IMR-90 (cell line): ENCODE data around the gene CDK14. TPM values are rescaled to one million over a fixed set of nuclear protein-coding genes. Genes with fewer than 3 reads are reported as not detected.

Source experiments
- ATAC-seq: fragments of 200-7000 bp; cut with Tn5 transposase; 2 replicates; pipeline ENCODE4 v1.9.1; 2020; ENCODE audit warnings: low read depth, mild to moderate bottlenecking, moderate library complexity
- BruUV-seq: library from RNA; stranded (reverse); fragments of 400-500 nt; replicated peaks from 2 replicates; lab custom pipeline; 2021; lab: Mats Ljungman, UMichigan
- CTCF ChIA-PET: fragments of 300-600 bp; formaldehyde crosslinking; extraction: SDS; loops from one replicate; lab custom pipeline; 2021; ENCODE audit warnings: antibody characterized with exemption; lab: Yijun Ruan, JAX
- POLR2A ChIA-PET: fragments of 300-600 bp; sonication (Branson Sonifier 250); formaldehyde crosslinking; loops from one replicate; lab custom pipeline; 2022; ENCODE audit warnings: antibody characterized with exemption; ENCODE audit not compliant: unreplicated experiment; lab: Charles Lee
- DNase-seq: peaks from one replicate; pipeline ENCODE4 v3.0.0; 2013
- H2AFZ ChIP-seq: replicated peaks from 2 replicates; pipeline ENCODE3; 2013; ENCODE audit warnings: low read length, mild to moderate bottlenecking; ENCODE audit not compliant: poor library complexity
- H2AK5ac ChIP-seq: 2 replicates; pipeline ENCODE4 v1.6.1; 2013; ENCODE audit warnings: low read depth, low read length, inconsistent platforms
- H2AK9ac ChIP-seq: replicated peaks from 2 replicates; pipeline ENCODE3; 2013; ENCODE audit warnings: mild to moderate bottlenecking, low read depth, low read length, moderate library complexity; ENCODE audit not compliant: poor library complexity
- H2BK120ac ChIP-seq: 2 replicates; pipeline ENCODE4 v1.6.1; 2013; ENCODE audit warnings: low read depth, low read length, inconsistent platforms
- H2BK15ac ChIP-seq: 3 replicates; pipeline ENCODE4 v1.6.1; 2013; ENCODE audit warnings: low read depth, low read length, inconsistent platforms
- H2BK20ac ChIP-seq: 2 replicates; pipeline ENCODE4 v1.6.1; 2013; ENCODE audit warnings: low read depth, mild to moderate bottlenecking, inconsistent platforms, low read length, moderate library complexity
- H2BK5ac ChIP-seq: 2 replicates; pipeline ENCODE4 v1.6.1; 2013; ENCODE audit warnings: mild to moderate bottlenecking, low read depth, low read length, inconsistent platforms; ENCODE audit not compliant: poor library complexity, severe bottlenecking
- H3K14ac ChIP-seq: replicated peaks from 2 replicates; pipeline ENCODE4 v1.6.1; 2013; ENCODE audit warnings: low read depth, low read length, inconsistent platforms
- H3K18ac ChIP-seq: 2 replicates; pipeline ENCODE4 v1.6.1; 2013; ENCODE audit warnings: low read depth, low read length, control low read depth
- H3K23ac ChIP-seq: 2 replicates; pipeline ENCODE4 v1.6.1; 2013; ENCODE audit warnings: low read depth, low read length, inconsistent platforms
- H3K27ac ChIP-seq: 2 replicates; pipeline ENCODE4 v1.5.1; 2013; ENCODE audit warnings: mild to moderate bottlenecking, control low read depth, low read length; ENCODE audit not compliant: insufficient read depth
- H3K27me3 ChIP-seq: 2 replicates; pipeline ENCODE4 v1.6.1; 2013; ENCODE audit warnings: low read length; ENCODE audit not compliant: control insufficient read depth, insufficient read depth
- H3K36me3 ChIP-seq: 2 replicates; pipeline ENCODE4 v1.6.1; 2013; ENCODE audit warnings: low read length, mixed read lengths; ENCODE audit not compliant: control insufficient read depth, insufficient read depth
- H3K4ac ChIP-seq: 2 replicates; pipeline ENCODE4 v1.6.1; 2013; ENCODE audit warnings: low read depth, low read length, inconsistent platforms
- H3K4me1 ChIP-seq: 2 replicates; pipeline ENCODE4 v1.6.1; 2013; ENCODE audit warnings: low read length, mixed read lengths; ENCODE audit not compliant: control insufficient read depth, insufficient read depth
- H3K4me2 ChIP-seq: 2 replicates; pipeline ENCODE4 v1.6.1; 2013; ENCODE audit warnings: low read depth, mild to moderate bottlenecking, control low read depth, low read length, moderate library complexity
- H3K4me3 ChIP-seq: 2 replicates; pipeline ENCODE4 v1.5.1; 2013; ENCODE audit warnings: low read depth, mild to moderate bottlenecking, control low read depth, low read length, moderate library complexity; ENCODE audit not compliant: insufficient read depth
- H3K56ac ChIP-seq: 2 replicates; pipeline ENCODE4 v1.6.1; 2013; ENCODE audit warnings: low read length, inconsistent platforms; ENCODE audit not compliant: insufficient read depth; ENCODE audit errors: extremely low read depth
- H3K79me1 ChIP-seq, 2 experiments: 2 replicates each; pipeline ENCODE4 v1.6.1; 2013; ENCODE audit warnings: low read length in 2 of 2, inconsistent platforms in 1 of 2, low read depth in 1 of 2
- H3K9ac ChIP-seq: 2 replicates; pipeline ENCODE4 v1.6.1; 2013; ENCODE audit warnings: low read depth, low read length, control low read depth
- H3K9me1 ChIP-seq: 2 replicates; pipeline ENCODE4 v1.6.1; 2013; ENCODE audit warnings: low read length, inconsistent platforms; ENCODE audit not compliant: insufficient read depth
- H3K9me3 ChIP-seq: 2 replicates; pipeline ENCODE4 v1.6.1; 2013; ENCODE audit warnings: low read length; ENCODE audit not compliant: control insufficient read depth, insufficient read depth
- H4K20me1 ChIP-seq: 2 replicates; pipeline ENCODE4 v1.6.1; 2013; ENCODE audit warnings: low read length, inconsistent platforms; ENCODE audit not compliant: insufficient read depth
- H4K5ac ChIP-seq: 2 replicates; pipeline ENCODE4 v1.6.1; 2013; ENCODE audit warnings: mild to moderate bottlenecking, low read depth, low read length, control low read depth
- H4K8ac ChIP-seq, 2 experiments: 2 replicates each; pipeline ENCODE4 v1.6.1; 2013; ENCODE audit warnings: low read depth in 2 of 2, low read length in 2 of 2, control low read depth in 1 of 2, inconsistent platforms in 1 of 2
- H4K91ac ChIP-seq: 2 replicates; pipeline ENCODE4 v1.6.1; 2013; ENCODE audit warnings: low read depth, low read length, inconsistent platforms; ENCODE audit not compliant: insufficient read depth
- BHLHE40 ChIP-seq: fragments of 150-350 bp; IDR thresholded peaks from 2 replicates; pipeline ENCODE4 v1.6.1; 2016; ENCODE audit warnings: mild to moderate bottlenecking, low read depth, low read length
- CEBPB ChIP-seq: IDR thresholded peaks from 2 replicates; pipeline ENCODE4 v1.6.1; 2012; ENCODE audit warnings: low read depth, low read length, improper control_type of control experiment
- CHD1 ChIP-seq: IDR thresholded peaks from 2 replicates; pipeline ENCODE4 v1.6.1; 2012; ENCODE audit warnings: low read depth, low read length, improper control_type of control experiment
- FOS ChIP-seq: fragments of 150-350 bp; IDR thresholded peaks from 2 replicates; pipeline ENCODE4 v1.6.1; 2016; ENCODE audit warnings: low read depth, low read length
- MAFK ChIP-seq: IDR thresholded peaks from 2 replicates; pipeline ENCODE4 v1.6.1; 2012; ENCODE audit warnings: low read depth, low read length, improper control_type of control experiment
- MAZ ChIP-seq: IDR thresholded peaks from 2 replicates; pipeline ENCODE4 v1.6.1; 2012; ENCODE audit warnings: low read depth, mild to moderate bottlenecking, low read length, improper control_type of control experiment, moderate library complexity, borderline replicate concordance
- MXI1 ChIP-seq: IDR thresholded peaks from 2 replicates; pipeline ENCODE4 v1.6.1; 2012; ENCODE audit warnings: low read depth, mild to moderate bottlenecking, low read length, moderate library complexity, borderline replicate concordance
- NFE2L2 ChIP-seq: fragments of 150-350 bp; IDR thresholded peaks from 2 replicates; pipeline ENCODE4 v1.6.1; 2016; ENCODE audit warnings: low read depth, mild to moderate bottlenecking, low read length
- POLR2A ChIP-seq: IDR thresholded peaks from 2 replicates; pipeline ENCODE4 v1.6.1; 2012; ENCODE audit warnings: mild to moderate bottlenecking, low read depth, low read length
- RAD21 ChIP-seq: IDR thresholded peaks from 2 replicates; pipeline ENCODE4 v1.6.1; 2012; ENCODE audit warnings: low read length, improper control_type of control experiment
- RCOR1 ChIP-seq: IDR thresholded peaks from 2 replicates; pipeline ENCODE4 v1.6.1; 2012; ENCODE audit warnings: mild to moderate bottlenecking, low read length, improper control_type of control experiment; ENCODE audit not compliant: insufficient replicate concordance
- RFX5 ChIP-seq: IDR thresholded peaks from 2 replicates; pipeline ENCODE4 v1.8.0; 2012; ENCODE audit warnings: low read depth, mild to moderate bottlenecking, low read length, moderate library complexity
- SMC3 ChIP-seq: fragments of 150-350 bp; IDR thresholded peaks from 2 replicates; pipeline ENCODE4 v1.6.1; 2016; ENCODE audit warnings: low read depth, mild to moderate bottlenecking, antibody characterized with exemption, low read length, moderate library complexity
- WGBS, 2 experiments: methylation state at CpG; one replicate each; pipeline versions ENCODE4 v1.1.5 to v1.1.7; 2013; ENCODE audit warnings: missing lambda C conversion rate in 2 of 2; ENCODE audit not compliant: insufficient read length in 1 of 2; ENCODE audit errors: extremely low coverage in 2 of 2; 5-methylcytosine and 5-hydroxymethylcytosine counted together
- dilution Hi-C: fragments of 300-500 bp; cut with HindIII; formaldehyde crosslinking; loops from one replicate; pipeline ENCODE4 v1.14.3; 2018; ENCODE audit warnings: low sequenced_read_pairs; ENCODE audit not compliant: unreplicated experiment
- in situ Hi-C: fragments of 300-500 bp; cut with MboI; formaldehyde crosslinking; loops from 3 replicates; pipeline ENCODE4 v1.14.3; 2019; ENCODE audit warnings: low sequenced_read_pairs, inconsistent platforms, mixed read lengths
- intact Hi-C: fragments of 100-400 bp; cut with micrococcal nuclease; formaldehyde crosslinking; loops from 2 replicates; pipeline ENCODE4 v1.10.0; 2022
- polyA plus RNA-seq, 3 experiments: library from polyadenylated mRNA; depleted of rRNA; stranded (reverse); fragments of >200 nt; gene quantifications; 2 replicates each; pipeline ENCODE4 v1.2.3, GENCODE V29; 2012; ENCODE audit warnings: low replicate concordance in 1 of 3
- total RNA-seq: library from RNA; depleted of rRNA; stranded (reverse); fragments of >200 nt; gene quantifications from 2 replicates; pipeline ENCODE4 v1.2.3, GENCODE V29; 2012
- TF ChIP-seq, protein P1 (sequence below): fragments of 150-350 bp; IDR thresholded peaks from 2 replicates; pipeline ENCODE4 v1.6.1; 2017; ENCODE audit warnings: mild to moderate bottlenecking, antibody characterized with exemption, low read length, low read depth
- TF ChIP-seq, protein P2 (sequence below): conservative IDR thresholded peaks from 2 replicates; pipeline ENCODE4 v1.5.1; 2012; ENCODE audit warnings: mild to moderate bottlenecking, low read depth, low read length, improper control_type of control experiment

CDK14 gene
- total and polyA plus RNA-seq, 2 of the 4 experiments (the other 2 are of a cell fraction): 10.1 to 29.6 TPM

DNA sequence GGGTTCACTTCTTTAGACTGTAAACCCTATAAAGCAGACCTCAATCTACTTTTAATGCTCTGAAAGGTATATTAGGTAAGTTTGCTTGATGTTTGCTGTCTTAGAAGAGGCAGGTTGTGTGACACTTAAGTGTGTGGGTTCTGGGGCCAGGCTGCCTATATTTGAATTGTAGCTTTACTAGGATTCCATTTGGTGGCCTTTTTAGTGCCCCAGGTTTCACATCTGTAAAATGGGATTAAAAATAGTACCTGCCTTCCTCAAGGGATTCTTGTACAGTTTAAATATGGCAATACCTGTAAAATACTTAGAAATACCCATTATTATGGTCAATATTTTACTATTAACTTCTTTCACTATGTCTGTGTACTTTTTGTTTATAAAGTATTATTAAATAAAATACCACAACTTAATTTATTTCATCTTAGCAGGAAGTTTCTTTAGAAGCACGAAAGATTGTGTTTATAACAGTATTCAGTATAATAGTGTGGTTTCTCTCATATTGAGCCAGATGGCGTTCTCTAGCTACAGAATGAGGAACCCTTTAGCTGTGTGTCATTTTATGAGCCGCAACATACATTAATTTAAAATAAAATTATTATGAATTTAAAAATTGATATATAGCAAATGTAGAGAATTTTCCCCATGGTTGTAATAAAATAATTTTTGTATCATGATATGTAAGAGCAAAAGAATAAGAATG is 94.2 kb downstream of the CDK14 start:
- TF ChIP-seq RFX5: no peak
- TF ChIP-seq RAD21: no peak
- no peak for TF ChIP-seq MAZ
- no peak for TF ChIP-seq RCOR1
- no peak for TF ChIP-seq BHLHE40
- TF ChIP-seq MXI1: no peak
- TF ChIP-seq, protein P1, sequence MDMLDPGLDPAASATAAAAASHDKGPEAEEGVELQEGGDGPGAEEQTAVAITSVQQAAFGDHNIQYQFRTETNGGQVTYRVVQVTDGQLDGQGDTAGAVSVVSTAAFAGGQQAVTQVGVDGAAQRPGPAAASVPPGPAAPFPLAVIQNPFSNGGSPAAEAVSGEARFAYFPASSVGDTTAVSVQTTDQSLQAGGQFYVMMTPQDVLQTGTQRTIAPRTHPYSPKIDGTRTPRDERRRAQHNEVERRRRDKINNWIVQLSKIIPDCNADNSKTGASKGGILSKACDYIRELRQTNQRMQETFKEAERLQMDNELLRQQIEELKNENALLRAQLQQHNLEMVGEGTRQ: no peak
- no peak for TF ChIP-seq NFE2L2
- no peak for TF ChIP-seq FOS
- TF ChIP-seq MAFK: no peak
- TF ChIP-seq POLR2A: no peak
- TF ChIP-seq, protein P2, sequence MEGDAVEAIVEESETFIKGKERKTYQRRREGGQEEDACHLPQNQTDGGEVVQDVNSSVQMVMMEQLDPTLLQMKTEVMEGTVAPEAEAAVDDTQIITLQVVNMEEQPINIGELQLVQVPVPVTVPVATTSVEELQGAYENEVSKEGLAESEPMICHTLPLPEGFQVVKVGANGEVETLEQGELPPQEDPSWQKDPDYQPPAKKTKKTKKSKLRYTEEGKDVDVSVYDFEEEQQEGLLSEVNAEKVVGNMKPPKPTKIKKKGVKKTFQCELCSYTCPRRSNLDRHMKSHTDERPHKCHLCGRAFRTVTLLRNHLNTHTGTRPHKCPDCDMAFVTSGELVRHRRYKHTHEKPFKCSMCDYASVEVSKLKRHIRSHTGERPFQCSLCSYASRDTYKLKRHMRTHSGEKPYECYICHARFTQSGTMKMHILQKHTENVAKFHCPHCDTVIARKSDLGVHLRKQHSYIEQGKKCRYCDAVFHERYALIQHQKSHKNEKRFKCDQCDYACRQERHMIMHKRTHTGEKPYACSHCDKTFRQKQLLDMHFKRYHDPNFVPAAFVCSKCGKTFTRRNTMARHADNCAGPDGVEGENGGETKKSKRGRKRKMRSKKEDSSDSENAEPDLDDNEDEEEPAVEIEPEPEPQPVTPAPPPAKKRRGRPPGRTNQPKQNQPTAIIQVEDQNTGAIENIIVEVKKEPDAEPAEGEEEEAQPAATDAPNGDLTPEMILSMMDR: no peak
- TF ChIP-seq CEBPB: no peak
- TF ChIP-seq CHD1: no peak
- TF ChIP-seq SMC3: no peak
- WGBS, 2 experiments: no CpG with 5 or more reads among the region's 3 CpGs
- Histone ChIP-seq H4K20me1 (peaks cover 4% of the 10 kb centered on the region; the same call in 1 of the 2 replicates), H3K79me1 (peaks cover 15 to 29% of the 10 kb centered on the region in 2 experiments), H3K4me3 (no peak overlapping the region), H3K27me3 (no peaks in the 10 kb centered on the region), H2AK9ac (no peak overlapping the region), H4K5ac (no peak overlapping the region), H3K9me1 (no peaks in the 10 kb centered on the region), H2BK120ac (no peak overlapping the region), H3K14ac (no peak overlapping the region), H3K4ac (no peak overlapping the region), H3K4me2 (no peak overlapping the region), H3K4me1 (peaks cover 7% of the 10 kb centered on the region), H3K23ac (no peak overlapping the region), H2AK5ac (no peak overlapping the region), H3K9me3 (no peaks in the 10 kb centered on the region), H3K56ac (no peak overlapping the region), H4K91ac (no peak overlapping the region), H3K27ac (no peak overlapping the region), H3K9ac (no peak overlapping the region), H2BK20ac (no peak overlapping the region), H3K18ac (no peak overlapping the region), H2AFZ (no peak overlapping the region), H3K36me3 (no peaks in the 10 kb centered on the region), H2BK5ac (no peak overlapping the region), H4K8ac (no peak overlapping the region), H2BK15ac (no peak overlapping the region)
- intact Hi-C loops: loop anchor here (5.0 kb wide), 1 partner anchor 342 kb away; no protein-coding TSS in a partner anchor
- BruUV-seq: no TSS peak
- ChIA-PET POLR2A (no interaction called here), CTCF (interaction anchor here (0.6 kb wide), 1 partner anchor 21 kb away, joined by 3 read pairs; no protein-coding TSS in a partner anchor)
- ATAC-seq (no peak), DNase-seq (no peak)
- in situ Hi-C loops: no loop called here
- dilution Hi-C loops: no loop called here
